ENCODE results near the gene SRPRB. TPM values are rescaled to one million over a fixed set of nuclear protein-coding genes. Genes with fewer than 3 reads are reported as not detected.

SRPRB gene
- total RNA-seq, 1 donor from 2014 or later, result 45.4 TPM

DNA sequence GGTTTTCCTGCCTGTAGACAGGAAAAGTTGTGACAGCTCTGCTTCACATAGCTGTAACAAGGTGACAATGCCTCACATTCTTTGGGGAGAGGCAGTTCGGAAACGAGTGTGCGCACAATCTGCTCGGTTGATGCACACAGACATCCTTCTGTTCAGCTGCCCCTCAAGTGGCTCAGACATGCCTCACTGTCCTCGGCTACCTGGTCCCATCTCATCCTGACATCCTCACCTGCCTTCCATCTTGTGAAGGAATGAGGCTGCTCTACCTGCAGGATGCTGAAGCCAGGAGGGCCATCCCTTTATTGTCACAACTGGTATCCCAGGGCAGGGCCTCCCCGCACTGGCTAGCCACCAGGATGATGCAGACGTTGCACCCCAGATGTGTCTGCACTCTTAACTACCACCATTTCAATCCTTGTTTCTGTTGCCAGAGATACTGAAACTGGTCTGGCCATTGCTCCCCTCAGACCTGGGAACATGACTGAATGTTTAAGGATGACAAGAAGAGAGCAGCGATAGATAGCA, 19.4 kb downstream of the SRPRB start:
- H3K27me3 ChIP-seq, result no peaks in the 10 kb centered on the region
- H3K4me1 ChIP-seq, result no peaks in the 10 kb centered on the region
- no peak overlapping the region for H3K27ac ChIP-seq
- intact Hi-C loops (cut with DNase I), result no loop called here
- H3K36me3 ChIP-seq, result peaks cover 39% of the 10 kb centered on the region
- H3K9me3 ChIP-seq, result no peaks in the 10 kb centered on the region
- no peak overlapping the region for H3K4me3 ChIP-seq
- DNase-seq, result no peak
- TF ChIP-seq, protein P1, sequence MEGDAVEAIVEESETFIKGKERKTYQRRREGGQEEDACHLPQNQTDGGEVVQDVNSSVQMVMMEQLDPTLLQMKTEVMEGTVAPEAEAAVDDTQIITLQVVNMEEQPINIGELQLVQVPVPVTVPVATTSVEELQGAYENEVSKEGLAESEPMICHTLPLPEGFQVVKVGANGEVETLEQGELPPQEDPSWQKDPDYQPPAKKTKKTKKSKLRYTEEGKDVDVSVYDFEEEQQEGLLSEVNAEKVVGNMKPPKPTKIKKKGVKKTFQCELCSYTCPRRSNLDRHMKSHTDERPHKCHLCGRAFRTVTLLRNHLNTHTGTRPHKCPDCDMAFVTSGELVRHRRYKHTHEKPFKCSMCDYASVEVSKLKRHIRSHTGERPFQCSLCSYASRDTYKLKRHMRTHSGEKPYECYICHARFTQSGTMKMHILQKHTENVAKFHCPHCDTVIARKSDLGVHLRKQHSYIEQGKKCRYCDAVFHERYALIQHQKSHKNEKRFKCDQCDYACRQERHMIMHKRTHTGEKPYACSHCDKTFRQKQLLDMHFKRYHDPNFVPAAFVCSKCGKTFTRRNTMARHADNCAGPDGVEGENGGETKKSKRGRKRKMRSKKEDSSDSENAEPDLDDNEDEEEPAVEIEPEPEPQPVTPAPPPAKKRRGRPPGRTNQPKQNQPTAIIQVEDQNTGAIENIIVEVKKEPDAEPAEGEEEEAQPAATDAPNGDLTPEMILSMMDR (IDR thresholded peaks at IDR 0.05), result no peak
- ATAC-seq, result no peak

DNA sequence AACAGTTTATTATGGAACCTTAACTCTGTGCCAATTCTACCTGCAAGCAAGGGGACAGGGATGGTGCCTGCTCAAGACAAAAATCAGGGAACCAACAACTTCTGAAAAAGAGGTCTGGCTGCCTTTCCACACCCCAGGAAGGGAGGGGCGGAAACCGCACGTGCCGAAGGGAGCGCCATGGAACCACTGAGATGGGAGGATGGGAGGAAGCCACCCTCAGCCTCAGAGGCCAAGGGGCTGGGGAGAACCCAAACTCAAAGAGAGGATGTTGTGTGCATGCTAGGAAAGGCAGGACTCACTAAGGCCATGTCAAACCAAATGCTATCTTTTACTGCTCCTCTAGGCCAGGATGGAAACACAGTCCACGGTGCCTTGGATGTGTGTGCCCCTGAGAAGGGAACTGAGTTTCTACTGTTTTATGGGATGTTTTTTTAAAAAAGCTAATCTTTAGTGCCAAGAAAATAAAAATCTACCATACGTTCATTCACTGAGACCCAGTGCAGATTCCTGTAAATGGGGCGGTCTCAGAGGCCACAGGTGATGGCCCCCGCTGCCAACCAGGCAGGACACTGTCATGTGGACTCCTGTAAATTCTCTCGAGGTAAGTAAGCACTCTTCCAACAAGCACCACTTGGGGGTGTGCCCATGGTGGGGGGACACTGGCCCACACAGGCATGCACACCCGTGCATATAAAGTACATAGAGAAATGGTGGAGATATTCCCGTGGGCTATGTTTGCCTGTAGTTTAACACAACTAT, 20.5 kb downstream of the SRPRB start:
- no peak for DNase-seq
- TF ChIP-seq, protein P1 (IDR thresholded peaks at IDR 0.05), result no peak
- ATAC-seq, result no peak
- no peak overlapping the region for H3K27ac ChIP-seq
- no peaks in the 10 kb centered on the region for H3K4me1 ChIP-seq
- peaks cover 28% of the 10 kb centered on the region for H3K36me3 ChIP-seq
- H3K27me3 ChIP-seq, result no peaks in the 10 kb centered on the region
- intact Hi-C loops (cut with DNase I), result no loop called here
- H3K4me3 ChIP-seq, result no peak overlapping the region
- H3K9me3 ChIP-seq, result no peaks in the 10 kb centered on the region

DNA sequence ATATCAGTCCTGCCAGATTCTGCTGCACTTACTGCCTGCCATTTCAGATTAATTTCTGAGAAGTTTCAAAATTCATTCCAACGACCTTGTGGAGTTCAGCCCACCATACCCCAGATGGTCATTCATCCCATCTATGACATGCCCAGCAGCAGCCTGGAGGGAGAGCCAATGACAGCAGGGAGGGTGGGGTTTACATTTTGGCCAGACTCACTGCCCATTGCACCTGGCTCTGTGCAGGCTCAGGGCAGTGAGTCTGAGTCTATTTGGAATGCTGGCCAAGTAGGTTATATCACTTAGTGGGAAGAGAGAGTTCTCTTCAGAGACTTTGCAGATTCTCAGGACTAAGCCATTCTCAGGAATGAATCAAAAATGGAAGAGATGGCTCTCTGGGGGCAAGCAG, 21.5 kb downstream of the SRPRB start:
- TF ChIP-seq, protein P1 (IDR thresholded peaks at IDR 0.05), result no peak
- Histone ChIP-seq H3K36me3 (peaks cover 18% of the 10 kb centered on the region), H3K4me3 (no peak overlapping the region), H3K27me3 (no peaks in the 10 kb centered on the region), H3K27ac (no peak overlapping the region), H3K9me3 (no peaks in the 10 kb centered on the region), H3K4me1 (no peaks in the 10 kb centered on the region)
- ATAC-seq, result no peak
- DNase-seq, result no peak
- intact Hi-C loops (cut with DNase I), result no loop called here

DNA sequence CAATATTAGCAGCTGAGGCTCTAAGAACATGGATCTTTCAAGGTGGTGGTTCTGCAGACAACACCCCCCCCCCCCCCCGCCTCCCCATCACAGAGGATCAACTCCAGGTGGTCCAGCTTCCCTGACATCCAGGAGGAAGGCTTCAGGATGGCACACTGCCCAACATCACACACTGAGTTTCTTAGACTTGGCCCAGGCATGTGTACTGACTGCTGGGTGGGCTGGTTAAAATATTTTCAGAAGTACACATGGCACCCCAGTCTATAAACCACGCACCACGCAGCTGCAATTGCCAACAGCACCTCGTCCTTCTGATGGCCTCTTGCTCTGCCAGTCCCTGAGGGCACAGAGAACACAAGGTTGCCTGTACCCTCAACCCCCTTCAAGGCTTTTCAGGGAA, 22.1 kb downstream of the SRPRB start:
- TF ChIP-seq, protein P1 (IDR thresholded peaks at IDR 0.05), result no peak
- intact Hi-C loops (cut with DNase I), result no loop called here
- H3K27me3 ChIP-seq, result no peaks in the 10 kb centered on the region
- H3K9me3 ChIP-seq, result no peaks in the 10 kb centered on the region
- H3K4me1 ChIP-seq, result no peaks in the 10 kb centered on the region
- no peak overlapping the region for H3K4me3 ChIP-seq
- ATAC-seq (no peak), DNase-seq (no peak)
- H3K27ac ChIP-seq, result no peak overlapping the region
- H3K36me3 ChIP-seq, result peaks cover 12% of the 10 kb centered on the region

DNA sequence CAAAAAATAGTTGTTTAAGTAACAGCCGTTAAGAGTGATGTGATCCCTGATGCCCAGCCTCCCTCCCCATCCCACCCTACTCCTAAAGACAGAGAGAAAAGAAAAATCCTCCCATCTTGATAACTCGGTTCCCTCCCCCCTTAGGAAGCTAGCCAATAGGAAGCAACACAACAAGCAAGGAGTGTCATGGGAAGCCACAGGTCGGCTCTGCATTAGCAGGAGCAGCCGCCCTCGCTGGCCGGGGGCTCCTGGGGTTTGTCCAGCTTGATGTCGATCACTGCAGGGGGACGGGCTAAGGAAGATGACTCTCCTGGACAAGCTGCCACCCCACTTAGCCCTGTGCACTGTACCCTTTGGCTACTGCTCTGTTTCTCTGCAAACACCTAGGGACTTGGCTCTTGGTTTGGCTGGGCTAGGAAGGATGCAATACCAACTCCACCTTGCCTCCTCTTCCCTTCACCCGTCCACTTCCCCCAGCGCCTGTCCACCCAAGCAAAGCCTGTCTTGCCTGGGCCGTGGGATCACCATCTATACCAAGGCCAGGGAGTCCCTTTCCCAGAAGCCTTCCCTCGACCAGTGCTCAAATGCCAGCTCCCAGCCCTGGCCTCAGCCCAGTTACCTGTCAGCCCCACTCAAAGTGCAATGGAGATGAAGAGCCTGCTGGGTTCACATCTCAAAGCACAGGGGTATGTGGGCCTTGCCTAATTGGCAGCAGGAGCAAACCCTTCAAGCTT, 23.1 kb downstream of the SRPRB start:
- H3K27me3 ChIP-seq, result no peaks in the 10 kb centered on the region
- no peaks in the 10 kb centered on the region for H3K9me3 ChIP-seq
- no peak overlapping the region for H3K4me3 ChIP-seq
- TF ChIP-seq, protein P1 (IDR thresholded peaks at IDR 0.05), result no peak
- ATAC-seq, result no peak
- intact Hi-C loops (cut with DNase I), result no loop called here
- H3K4me1 ChIP-seq, result no peaks in the 10 kb centered on the region
- H3K27ac ChIP-seq, result no peak overlapping the region
- no peak for DNase-seq
- peaks cover 7% of the 10 kb centered on the region for H3K36me3 ChIP-seq
